GM18858 (cell line): ENCODE results near the gene FGL2.
A peak's percentile ranks its signal among the peaks of the same experiment; 100 is the strongest.
"Not testable (repeated sequence)": the region's sequence is repeated elsewhere in the genome, so short reads cannot be mapped to it uniquely, and the experiment has no call there.

ENCODE experiments used
- ATAC-seq: cut with Tn5 transposase; IDR thresholded peaks from one replicate; pipeline ENCODE4 v1.9.1; 2021; ENCODE audit not compliant: unreplicated experiment

Gene FGL2

DNA sequence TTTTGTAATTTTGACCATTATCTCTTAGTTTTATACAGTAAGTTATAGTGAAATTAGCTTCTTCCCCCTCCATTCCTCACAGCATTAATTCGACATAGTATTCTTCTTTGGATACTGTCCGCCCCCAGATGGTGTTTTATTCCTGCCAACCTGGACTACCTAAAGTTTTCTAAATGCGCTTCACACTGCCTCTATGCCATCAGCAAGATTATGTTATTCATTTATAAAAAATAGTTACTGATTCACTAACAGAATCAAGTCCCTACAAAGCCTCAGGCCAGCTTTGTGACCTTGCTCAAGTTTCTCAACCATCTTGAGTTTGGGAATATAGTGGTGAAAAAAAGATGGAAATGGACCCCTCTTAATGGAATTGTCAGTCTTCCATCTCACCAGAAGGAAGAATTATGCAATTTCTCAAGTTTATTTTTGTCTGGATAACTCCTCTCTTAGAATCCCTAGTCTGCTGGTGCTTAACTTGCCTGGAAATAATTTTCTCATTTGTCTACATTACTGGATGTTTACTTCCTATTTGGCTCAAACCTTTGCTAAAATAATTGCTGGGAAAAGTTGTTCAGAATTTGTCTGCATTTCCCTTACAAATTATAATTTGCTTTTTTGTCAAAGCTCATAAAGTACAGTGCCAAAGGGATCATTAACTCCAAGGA, 16.7 kb upstream of the FGL2 start:
- ATAC-seq: no peak

DNA sequence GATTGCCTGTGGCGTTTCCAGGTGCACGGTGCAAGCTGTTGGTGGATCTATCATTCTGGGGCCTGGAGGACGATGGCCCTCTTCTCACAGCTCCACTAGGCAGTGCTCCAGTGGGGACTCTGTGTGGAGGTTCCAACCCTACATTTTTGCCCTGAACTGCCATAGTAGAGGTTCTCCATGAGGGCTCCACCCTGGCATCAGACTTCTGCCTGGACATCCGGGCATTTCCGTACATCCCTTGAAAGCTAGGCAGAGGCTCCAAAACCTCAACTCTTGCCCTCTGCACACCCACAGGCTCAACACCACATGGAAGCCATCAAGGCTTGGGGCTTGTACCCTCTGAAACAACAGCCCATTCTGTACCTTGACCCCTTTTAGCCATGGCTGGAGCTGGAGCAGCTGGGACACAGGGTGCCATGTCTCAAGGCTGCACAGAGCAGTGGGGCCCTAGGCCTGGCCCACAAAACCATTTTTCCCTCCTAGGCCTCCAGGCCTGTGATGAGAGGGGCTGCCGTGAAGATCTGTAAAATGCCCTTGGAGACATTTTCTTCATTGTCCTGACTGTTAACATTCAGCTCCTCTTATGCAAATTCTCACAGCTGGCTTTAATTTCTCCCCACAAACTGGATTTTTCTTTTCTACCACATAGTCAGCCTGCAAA, 10.0 kb upstream of the FGL2 start:
- ATAC-seq: no peak

DNA sequence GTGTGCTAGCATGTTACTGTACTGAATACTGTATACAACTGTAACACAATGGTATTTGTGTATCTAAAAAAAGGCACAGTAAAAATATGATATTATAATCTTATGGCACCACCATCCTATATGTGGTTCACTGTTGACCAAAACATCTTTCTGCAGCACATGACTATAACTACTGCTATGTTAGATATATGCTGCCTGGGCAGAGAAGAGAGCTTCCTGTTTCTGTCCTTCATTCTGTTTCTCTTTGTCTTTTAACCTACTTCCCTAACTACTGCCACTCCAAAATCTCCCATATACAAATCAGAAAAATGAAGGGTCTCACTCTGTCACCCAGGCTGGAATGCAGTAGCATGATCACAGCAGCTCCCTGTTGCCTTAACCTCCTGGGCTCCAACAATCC, 8.8 kb upstream of the FGL2 start:
- ATAC-seq: no peak

DNA sequence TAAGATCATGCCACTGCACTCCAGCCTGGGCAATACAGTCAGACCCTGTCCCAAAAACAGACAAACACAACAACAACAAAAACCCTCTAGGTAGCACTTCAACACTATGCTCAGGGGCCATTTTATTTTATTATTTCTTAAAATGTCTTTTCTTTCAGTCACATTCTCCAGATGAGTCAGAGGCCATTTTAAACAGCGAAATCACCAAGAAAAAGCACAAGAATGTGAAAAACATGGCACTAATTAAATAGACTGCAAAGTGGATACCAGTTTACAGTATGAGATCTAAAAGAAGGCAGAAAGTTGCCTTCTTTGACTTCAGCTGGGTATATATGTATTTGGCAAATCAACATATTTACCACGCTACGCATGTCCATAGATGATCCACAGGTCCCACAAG, 6.1 kb upstream of the FGL2 start:
- ATAC-seq: no peak

DNA sequence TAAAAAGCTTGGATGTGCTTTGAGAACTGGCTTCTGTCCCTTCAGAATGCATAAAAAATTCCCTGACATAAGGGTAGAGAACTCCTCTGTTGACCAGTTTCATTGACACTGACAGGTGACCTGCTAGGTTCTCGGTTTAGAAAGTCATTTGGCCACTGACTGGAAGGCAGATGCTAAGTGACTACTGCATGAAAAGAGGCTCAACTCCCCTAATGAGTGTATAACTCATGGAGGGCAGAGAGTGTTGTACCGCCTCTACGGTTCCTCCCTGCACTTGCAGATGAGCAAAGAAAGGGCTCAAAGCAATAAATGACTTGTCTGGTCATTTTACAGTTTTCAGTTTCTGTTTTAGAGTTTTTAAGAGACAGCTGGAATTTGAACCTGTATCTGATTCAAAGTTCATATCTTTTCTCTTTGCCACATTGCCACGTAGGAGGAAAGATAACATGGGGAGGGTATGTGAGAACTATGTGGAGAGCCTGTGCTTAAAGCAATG, 2.9 kb upstream of the FGL2 start:
- ATAC-seq: peak; percentile 93

DNA sequence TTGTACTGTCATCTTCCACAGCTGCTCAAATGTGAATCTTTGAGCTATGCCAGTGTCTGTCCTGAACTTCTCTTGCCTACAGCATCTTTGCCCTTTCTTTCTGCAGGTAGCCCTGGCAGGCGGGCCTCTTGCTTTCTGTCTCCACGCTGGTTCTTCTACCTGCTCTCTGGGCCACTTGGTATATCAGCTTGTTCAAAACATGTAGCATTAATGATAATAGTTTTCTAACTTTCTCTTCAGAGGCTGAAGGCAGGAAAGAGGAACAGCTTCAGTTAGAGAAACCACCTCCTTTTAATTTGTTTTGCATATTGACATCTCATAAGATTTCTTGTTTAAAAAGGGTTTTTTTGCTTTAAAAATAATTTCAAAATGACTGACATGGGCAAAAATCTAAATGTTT, 923 bp upstream of the FGL2 start:
- ATAC-seq: no peak

DNA sequence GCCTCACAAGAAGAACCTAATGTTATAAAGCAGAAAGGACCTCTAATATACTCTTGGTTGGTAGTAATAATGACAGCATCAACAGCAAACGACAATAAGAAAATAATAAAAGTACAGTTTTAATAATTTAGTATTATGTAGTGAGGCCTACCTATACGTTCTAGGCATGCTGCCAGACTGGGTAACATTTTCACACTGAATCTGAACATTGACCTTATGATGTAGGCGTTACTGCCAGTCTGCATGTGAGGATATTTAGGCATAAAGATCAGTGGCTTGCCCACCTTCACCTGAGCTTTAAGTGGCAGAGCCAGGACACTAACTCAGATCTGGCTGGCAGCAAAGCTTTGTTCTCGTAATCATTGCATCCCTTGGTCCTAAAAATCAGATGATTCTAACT, 2.5 kb downstream of the FGL2 start:
- ATAC-seq: no peak

DNA sequence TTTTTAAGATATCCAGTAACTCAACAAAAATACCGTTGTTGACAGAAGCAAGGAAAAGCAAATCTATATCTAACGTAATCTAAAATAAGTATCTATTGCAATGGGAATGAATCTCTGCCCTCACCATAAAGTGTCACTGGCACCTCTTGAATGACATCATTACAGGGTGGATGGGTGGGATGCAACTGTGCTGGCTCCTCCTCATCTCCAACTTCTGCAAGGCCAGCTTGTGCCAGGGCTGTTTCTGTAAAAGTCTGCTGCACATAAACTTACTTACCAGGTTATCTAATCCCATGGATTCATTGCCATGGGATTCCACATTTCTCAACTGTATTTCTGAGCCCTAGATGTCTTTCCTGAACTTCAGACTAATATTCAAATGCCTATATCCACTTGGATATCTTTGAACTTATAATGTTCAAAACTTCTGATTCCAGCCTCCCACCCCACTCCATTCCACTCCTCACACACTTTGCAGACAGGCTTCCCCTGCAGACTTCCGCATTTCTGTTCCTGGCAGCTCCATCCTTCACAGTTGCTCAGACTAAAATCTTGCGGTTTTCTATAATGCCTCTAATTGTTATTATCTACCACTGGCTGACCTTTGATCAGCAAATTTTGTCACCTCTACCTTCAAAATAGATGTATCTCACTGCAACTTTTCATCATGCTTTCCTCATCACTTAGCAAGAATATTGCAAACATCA, 10.7 kb downstream of the FGL2 start:
- no peak for ATAC-seq

DNA sequence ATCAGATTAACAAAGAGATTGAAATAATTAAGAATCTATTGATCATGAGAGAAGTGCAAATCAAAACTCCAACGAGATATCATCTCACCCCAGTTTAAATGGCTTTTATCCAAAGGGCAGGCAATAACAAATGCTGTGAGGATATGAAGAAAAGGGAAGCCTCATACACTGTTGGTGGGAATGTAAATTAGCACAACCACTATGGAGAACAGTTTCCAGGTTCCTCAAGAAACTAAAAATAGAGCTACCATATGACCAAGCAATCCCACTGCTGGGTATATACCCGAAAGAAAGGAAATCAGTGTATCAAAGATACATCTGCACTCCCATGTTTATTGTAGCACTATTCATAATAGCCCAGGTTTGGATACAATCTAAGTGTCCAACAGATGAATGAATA, 13.8 kb downstream of the FGL2 start:
- ATAC-seq: no peak

DNA sequence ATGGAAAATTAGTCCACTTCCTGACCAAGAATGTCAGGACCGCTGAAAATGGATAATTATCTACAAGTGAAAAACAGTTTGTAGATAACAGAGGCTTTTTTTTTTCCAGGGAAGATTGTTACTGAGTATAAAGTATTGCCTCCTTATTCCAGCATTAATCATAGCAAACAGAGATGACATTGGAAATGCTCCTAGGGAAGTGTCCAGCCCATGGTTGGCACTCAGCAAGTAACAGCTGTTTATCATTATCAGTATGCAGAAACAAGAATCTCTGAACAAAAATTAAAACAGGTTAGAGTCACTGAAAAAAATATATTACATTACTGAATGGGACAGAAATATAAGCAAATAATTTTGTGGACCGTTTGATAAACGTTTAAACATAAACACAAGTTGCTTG, 14.6 kb downstream of the FGL2 start:
- no peak for ATAC-seq

DNA sequence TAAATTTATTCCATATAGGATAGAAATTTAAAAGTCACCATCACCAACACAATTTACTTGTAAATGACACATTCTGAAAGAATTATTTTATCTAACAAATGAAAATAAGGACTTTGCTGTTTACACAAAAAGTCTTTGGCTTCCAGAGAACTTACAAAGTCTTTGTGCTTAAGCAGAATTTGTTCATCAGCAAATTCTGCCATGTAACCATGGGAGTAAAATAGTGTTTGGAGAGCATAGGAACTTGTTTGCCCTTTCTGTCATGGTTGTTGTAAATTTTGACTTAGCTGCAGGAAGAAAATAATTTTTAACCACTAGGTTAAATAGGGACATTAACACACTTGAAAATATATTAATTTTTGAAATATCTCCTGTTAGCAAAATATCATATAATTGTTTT, 15.2 kb downstream of the FGL2 start:
- no peak for ATAC-seq

DNA sequence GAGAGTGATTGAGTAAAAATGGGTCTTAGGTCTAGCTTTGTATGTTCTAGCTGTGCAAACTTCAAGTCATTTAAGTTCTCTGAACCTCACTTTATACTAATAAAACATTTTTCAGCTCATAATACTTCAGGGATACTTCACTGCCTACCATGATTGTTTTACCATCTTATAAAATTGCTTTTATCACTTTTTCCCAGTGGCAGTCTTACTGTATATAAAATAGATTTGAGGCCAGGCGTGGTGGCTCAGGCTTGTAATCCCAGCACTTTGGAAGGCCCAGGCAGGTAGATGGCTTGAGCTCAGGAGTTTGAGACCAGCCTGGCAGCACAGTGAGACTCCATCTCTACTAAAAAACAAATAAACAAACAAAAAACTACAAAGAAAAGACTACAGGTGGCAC, 17.4 kb downstream of the FGL2 start:
- no peak for ATAC-seq

DNA sequence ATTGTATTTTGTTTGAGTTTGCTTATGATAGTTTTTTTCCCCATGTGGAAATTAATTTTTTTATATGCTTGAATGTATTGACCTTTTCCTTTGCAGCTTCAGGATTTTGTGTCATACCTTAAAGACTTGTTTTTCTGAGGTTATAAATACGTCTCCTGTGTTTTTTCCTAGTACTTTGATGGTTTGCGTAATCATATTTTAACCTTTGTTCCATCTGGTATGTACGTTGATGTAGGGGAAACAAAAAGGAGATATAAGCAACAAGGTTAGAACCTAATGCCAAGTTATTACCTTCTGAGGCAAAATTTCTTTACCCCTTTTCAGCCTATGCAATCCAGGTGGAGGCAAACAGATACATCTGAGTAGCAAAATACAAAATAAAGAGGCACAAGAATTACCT, 17.9 kb downstream of the FGL2 start:
- ATAC-seq: no peak

DNA sequence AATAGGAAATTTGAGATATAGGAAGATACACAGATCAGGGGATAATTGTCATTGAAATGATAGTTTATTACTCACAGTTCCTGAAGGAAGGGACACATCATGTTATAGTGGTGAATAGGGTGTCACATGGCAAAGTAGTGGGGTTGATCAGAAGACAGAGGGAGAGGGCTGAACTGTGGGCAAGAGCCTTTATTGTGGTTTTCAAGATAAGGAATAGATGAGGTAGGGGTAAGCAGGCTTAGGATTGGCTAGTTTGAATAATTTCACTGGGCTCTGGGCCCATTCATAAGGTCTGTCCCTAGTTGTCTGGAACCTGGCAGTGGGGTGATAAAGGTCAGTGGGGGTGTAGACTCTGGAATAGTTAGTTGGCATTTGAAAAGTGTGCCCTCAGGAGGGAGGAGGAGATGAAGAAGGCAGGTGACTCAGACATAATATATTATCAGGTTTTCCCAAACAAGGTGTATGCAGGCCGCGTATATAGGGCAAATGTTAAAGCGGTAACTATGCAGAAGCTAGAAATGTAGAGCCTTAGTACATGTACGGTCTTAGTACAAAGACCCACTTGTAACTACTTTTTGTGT, 18.5 kb downstream of the FGL2 start:
- no peak for ATAC-seq

DNA sequence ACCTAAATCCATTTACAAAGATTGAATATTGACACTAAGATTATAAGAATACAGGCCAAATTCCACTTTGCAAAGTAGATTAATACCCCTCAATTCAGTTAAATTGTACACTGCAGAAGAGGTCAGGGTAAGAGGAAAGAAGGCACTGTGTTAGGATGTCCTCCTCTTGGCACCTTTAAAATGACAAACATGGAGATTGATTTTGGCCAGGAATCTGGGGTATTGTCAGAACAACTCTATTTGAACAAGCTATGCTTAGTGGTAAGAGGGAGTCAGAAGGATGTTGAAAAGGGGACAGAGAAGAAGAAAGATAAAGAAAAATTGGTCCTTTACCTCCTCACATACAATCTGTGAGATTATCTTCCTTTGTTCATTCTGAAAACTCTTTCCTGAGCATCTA, 21.6 kb downstream of the FGL2 start:
- ATAC-seq: not testable (repeated sequence)

DNA sequence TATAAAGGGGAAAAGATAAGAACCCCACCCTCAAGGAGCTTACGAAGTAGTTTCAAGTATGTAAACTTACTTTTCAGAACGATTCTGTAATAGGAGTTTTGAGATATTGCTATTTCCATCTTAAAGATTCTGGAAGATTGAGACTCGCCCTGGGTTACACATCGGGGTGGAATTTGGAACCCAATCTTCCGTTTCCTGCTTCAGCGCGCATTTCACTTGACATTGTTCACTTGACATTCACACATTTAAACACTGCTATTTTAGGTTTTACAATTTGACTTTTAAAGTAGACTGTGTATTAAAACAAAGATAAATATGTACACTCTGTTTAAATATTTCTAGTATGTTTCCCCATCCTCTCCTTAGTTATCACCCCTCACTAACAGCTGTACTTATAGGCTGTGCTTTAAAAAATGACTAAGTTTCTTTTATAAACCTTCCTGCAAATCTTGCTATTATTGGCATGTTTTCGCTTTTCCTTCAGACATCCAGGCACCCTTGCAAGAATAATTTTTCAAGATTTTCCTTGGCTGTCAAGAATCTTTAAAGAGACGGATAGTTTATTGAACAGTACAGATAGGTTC, 22.2 kb downstream of the FGL2 start:
- ATAC-seq: not testable (repeated sequence)

DNA sequence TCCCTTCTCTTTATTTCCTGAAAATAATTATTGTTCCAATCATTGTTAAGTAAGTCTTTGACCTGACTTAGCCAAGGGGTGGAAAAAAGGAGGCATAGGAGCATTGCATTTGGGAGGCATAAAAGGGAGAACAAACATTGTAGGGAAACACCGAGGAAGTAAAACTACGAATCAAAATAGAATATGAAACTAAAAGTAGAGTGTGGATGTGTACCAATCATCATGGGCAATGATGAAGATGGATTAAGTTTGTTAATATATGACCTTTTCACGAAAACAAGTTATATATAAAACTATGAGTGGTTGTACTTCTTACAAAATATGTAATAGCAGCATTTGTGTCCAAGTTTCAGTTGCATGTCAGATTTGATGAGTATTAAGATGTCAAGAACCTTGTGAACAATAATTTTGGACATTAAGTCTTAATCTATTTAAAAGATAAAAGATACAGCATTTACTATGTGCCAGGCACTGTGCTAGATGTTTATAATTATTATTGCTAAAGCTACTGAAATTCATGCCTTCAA, 24.3 kb downstream of the FGL2 start:
- not testable (repeated sequence) for ATAC-seq

DNA sequence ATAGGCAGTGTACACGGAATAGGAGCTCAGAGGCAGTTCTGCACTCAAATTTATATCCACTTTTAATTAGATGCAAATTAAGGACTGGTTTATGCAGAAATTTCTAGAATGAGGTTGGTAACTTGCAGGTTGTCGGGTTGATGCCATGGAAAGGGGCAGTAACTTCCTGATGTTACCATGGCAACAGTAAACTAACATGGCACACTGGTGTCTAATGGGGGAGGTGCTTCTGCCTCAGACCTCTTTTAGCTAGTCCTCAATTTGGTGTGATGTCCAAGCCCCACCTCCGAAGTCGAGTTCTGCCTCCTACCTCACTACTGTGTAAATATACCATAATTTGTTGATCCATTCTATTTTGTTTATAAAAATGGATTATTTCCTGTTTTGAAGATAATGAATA, 25.2 kb downstream of the FGL2 start:
- ATAC-seq: not testable (repeated sequence)

DNA sequence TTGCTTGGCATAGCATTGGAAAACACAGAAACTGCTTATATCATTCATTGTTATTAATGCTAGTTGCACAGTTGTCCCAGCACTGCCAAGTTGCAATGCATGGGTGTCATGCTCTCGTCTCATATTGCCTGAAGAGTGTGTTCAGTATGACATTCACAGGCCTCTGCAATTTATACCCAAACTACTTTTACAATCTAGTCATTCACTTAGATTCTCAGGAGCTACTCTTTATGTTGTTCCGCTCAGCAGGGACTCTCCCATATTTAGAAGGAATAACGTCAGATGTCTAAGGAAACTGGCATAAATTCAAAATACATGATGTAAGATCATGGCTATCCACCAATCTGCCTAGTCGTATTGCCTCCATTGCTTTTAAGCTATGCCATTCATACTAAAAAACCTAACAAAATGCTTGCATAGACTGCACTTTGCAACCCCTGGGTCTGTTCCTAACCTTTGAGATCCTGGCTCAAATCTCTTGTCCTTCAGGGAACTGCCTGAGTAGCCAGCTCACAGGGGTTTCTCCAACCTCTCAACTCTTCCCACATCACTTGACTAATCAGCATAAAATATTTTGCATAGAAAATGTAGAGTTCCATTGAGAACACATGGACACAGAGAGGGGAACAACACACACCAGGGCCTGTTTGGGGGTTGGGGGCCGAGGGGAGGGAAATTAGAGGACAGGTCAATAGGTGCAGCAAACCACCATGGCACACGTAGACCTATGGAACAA, 27.0 kb downstream of the FGL2 start:
- ATAC-seq: not testable (repeated sequence)

DNA sequence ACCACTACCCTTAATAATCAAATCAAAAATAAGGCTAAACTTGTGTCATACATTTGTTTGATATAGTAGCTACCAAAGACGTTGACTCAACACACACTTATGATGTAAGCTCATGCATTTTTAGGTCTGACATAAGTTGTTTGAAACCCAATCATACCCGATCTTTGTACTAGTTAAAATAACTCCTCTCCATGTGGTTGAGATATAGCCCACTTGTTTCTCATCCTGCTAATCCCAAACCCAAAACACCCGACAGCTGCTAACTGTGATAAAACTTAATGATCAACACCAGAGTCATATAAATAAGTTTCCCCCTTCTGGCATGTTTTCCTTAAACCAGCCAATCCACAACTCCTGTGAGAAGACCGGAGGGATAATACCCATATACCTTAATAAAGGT, 28.5 kb downstream of the FGL2 start:
- ATAC-seq: not testable (repeated sequence)

DNA sequence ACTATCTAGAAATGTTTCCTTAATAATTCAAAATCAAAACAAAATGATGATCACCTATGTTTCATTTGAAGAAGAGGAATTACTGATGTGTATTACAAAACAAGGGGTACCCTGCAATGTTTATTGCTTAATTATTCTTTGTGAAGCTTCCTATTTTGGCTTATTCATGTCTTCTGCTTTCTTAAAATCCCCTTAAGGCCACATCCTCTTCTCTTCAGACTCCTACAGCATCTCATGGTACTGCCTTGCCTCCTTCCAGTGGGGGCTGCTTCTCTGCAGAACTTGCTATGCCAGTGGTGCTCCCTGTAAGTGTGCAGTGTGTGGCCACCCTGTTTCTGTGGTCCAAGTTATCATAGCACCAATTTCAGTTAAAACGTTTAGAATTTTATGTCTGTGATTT, 42.2 kb downstream of the FGL2 start:
- ATAC-seq: peak; percentile 50
